K562 (cell line): ENCODE data around the gene ALG11. TPM values are rescaled to one million over a fixed set of nuclear protein-coding genes. Genes with fewer than 3 reads are reported as not detected.

Source experiments
- GABPB1 ChIP-seq: sonication (generic); formaldehyde crosslinking; IDR thresholded peaks from 2 replicates; pipeline ENCODE4 v1.8.0; 2022; ENCODE audit warnings: mild to moderate bottlenecking, missing genetic modification reagents
- HOXB6 ChIP-seq: fragments of 250-450 bp; sonication (Bioruptor Pico); IDR thresholded peaks from 2 replicates; pipeline ENCODE4 v1.5.1; 2022; ENCODE audit warnings: mild to moderate bottlenecking, borderline replicate concordance
- KLF1 ChIP-seq: fragments of 450-650 bp; IDR thresholded peaks from 2 replicates; pipeline ENCODE4 v1.6.1; 2016; ENCODE audit warnings: missing genetic modification characterization, missing compliant biosample characterization
- NCOR1 ChIP-seq: fragments of 450-650 bp; IDR thresholded peaks from 2 replicates; pipeline ENCODE4 v1.6.1; 2016; ENCODE audit warnings: mild to moderate bottlenecking, moderate library complexity
- NFE2 ChIP-seq: IDR thresholded peaks from 2 replicates; pipeline ENCODE4 v1.6.1; 2014; ENCODE audit warnings: antibody characterized with exemption, low read depth
- NR3C1 ChIP-seq: sonication (generic); formaldehyde crosslinking; IDR thresholded peaks from 2 replicates; pipeline ENCODE4 v1.8.1; 2022; ENCODE audit warnings: missing genetic modification reagents
- POLR2AphosphoS2 ChIP-seq: IDR thresholded peaks from 2 replicates; pipeline ENCODE4 v1.6.1; 2012; ENCODE audit warnings: low read length, improper control_type of control experiment
- PTTG1 ChIP-seq: fragments of 450-650 bp; IDR thresholded peaks from 2 replicates; pipeline ENCODE4 v1.6.1; 2016; ENCODE audit warnings: low read depth, mild to moderate bottlenecking, missing genetic modification characterization, missing compliant biosample characterization
- RBM17 ChIP-seq: fragments of 200-400 bp; formaldehyde crosslinking; IDR thresholded peaks from 2 replicates; pipeline ENCODE4 v1.6.1; 2017; ENCODE audit warnings: low read depth, mild to moderate bottlenecking, low read length, borderline replicate concordance
- SMARCE1 ChIP-seq: fragments of 450-650 bp; IDR thresholded peaks from 2 replicates; pipeline ENCODE4 v1.7.1; 2016; ENCODE audit warnings: mild to moderate bottlenecking
- SOX6 ChIP-seq: fragments of 450-650 bp; IDR thresholded peaks from 2 replicates; pipeline ENCODE4 v1.6.1; 2014; ENCODE audit warnings: mild to moderate bottlenecking
- TARDBP ChIP-seq: fragments of 450-650 bp; IDR thresholded peaks from 2 replicates; pipeline ENCODE4 v1.6.1; 2016
- ZBTB2 ChIP-seq: fragments of 450-650 bp; IDR thresholded peaks from 2 replicates; pipeline ENCODE4 v1.6.1; 2016; ENCODE audit warnings: antibody characterized with exemption
- ZFX ChIP-seq: sonication (generic); formaldehyde crosslinking; IDR thresholded peaks from 2 replicates; pipeline ENCODE4 v1.8.0; 2022; ENCODE audit warnings: mild to moderate bottlenecking, missing genetic modification reagents, moderate library complexity
- ZNF589 ChIP-seq: fragments of 200-800 bp; sonication (Bioruptor generic); IDR thresholded peaks from 2 replicates; pipeline ENCODE4 v1.6.1; 2016; ENCODE audit warnings: low read depth, missing genetic modification characterization, missing compliant biosample characterization
- polyA plus RNA-seq, 8 experiments: library from polyadenylated mRNA; depleted of rRNA in 4 of 8; stranded (reverse) in 5 of 8; unstranded in 3 of 8; fragments of >200 nt; fragmentation: Nextera tagmentation in 2 of 8; fragmentation: Illumina TruSeq in 1 of 8; extraction: Ambion mirVana in 2 of 8; extraction: Trizol in 1 of 8; gene quantifications; 2 replicates each; pipeline versions ENCODE4 v1.2.1 to v1.2.3, GENCODE V29; 2011 to 2014; ENCODE audit warnings: inconsistent platforms in 1 of 8, missing spikeins in 1 of 8
- total RNA-seq, 7 experiments: library from RNA; depleted of rRNA in 6 of 7; stranded (reverse); fragments of >200 nt in 6 of 7; fragmentation: Illumina TruSeq in 2 of 7; extraction: Trizol in 2 of 7; gene quantifications; 2 replicates each; pipeline versions ENCODE4 v1.2.1 to v1.2.3, GENCODE V29; 2011 to 2021; ENCODE audit warnings: low replicate concordance in 1 of 7
- TF ChIP-seq, protein P1 (sequence below), 2 experiments: IDR thresholded peaks; 2 replicates each; pipeline ENCODE4 v1.6.1; 2012; ENCODE audit warnings: improper control_type of control experiment in 2 of 2, low read depth in 2 of 2, low read length in 2 of 2, borderline replicate concordance in 1 of 2
- TF ChIP-seq, protein P2 (sequence below): fragments of 450-650 bp; conservative IDR thresholded peaks from 2 replicates; pipeline ENCODE4 v1.6.1; 2016; ENCODE audit warnings: missing genetic modification characterization, low read depth, mild to moderate bottlenecking, missing compliant biosample characterization, moderate library complexity
- TF ChIP-seq, protein P3 (sequence below): sonication (generic); formaldehyde crosslinking; IDR thresholded peaks from 2 replicates; pipeline ENCODE4 v1.8.0; 2022; ENCODE audit warnings: mild to moderate bottlenecking, missing genetic modification reagents

Gene ALG11
- total and polyA plus RNA-seq, 9 of the 15 experiments (the other 6 are each of a cell fraction or from before 2014, with no cell fraction given), result 7.3 to 19.2 (median 16.3) TPM

DNA sequence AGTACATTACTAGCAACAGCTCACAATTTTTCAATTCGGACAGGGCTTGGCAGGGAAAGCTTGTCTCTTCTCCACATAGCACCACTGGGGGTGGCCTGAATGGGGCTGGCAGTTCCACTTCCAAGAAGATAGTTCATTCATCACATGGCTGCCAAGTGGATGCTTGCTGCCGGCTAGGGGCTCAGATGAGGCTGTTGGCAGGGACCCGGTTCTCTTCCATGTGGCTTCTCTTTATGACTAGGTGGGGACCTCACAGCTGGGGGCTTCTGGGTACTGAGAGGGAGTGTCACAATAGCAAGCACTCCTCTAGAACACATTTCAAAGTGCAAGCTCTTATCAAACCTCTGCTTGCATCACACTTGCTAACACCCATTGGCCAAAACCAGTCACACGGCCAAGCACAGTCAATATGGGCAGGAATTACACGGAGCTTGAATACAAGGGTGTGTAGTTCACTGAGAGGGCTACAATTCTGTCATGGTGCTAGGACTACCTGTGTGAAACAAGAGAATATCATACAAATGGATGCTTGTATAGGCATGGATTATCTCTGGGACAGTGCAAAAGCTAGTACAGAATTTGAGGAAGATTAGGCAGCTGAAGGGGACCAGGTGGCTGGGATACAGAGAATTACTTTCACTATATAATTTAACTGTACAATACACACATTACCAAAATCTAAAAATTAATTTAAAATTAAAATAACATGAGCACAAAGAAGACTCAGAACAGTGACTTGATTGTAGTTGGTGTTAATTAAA is 33.2 kb upstream of the ALG11 start (continued):
- TF ChIP-seq, protein P1, sequence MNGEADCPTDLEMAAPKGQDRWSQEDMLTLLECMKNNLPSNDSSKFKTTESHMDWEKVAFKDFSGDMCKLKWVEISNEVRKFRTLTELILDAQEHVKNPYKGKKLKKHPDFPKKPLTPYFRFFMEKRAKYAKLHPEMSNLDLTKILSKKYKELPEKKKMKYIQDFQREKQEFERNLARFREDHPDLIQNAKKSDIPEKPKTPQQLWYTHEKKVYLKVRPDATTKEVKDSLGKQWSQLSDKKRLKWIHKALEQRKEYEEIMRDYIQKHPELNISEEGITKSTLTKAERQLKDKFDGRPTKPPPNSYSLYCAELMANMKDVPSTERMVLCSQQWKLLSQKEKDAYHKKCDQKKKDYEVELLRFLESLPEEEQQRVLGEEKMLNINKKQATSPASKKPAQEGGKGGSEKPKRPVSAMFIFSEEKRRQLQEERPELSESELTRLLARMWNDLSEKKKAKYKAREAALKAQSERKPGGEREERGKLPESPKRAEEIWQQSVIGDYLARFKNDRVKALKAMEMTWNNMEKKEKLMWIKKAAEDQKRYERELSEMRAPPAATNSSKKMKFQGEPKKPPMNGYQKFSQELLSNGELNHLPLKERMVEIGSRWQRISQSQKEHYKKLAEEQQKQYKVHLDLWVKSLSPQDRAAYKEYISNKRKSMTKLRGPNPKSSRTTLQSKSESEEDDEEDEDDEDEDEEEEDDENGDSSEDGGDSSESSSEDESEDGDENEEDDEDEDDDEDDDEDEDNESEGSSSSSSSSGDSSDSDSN (IDR thresholded peaks at IDR 0.05; ENCODE audit: borderline replicate concordance in 1 of 2, low read depth in 2 of 2, low read length in 2 of 2), result no peak
- TF ChIP-seq GABPB1 (CRISPR knock-in tag), result no peak
- no peak for TF ChIP-seq TARDBP
- TF ChIP-seq, protein P2, sequence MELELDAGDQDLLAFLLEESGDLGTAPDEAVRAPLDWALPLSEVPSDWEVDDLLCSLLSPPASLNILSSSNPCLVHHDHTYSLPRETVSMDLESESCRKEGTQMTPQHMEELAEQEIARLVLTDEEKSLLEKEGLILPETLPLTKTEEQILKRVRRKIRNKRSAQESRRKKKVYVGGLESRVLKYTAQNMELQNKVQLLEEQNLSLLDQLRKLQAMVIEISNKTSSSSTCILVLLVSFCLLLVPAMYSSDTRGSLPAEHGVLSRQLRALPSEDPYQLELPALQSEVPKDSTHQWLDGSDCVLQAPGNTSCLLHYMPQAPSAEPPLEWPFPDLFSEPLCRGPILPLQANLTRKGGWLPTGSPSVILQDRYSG, result 0 out of 2 replicates have a peak, but pooled peaks have one; percentile 35
- TF ChIP-seq, protein P3, sequence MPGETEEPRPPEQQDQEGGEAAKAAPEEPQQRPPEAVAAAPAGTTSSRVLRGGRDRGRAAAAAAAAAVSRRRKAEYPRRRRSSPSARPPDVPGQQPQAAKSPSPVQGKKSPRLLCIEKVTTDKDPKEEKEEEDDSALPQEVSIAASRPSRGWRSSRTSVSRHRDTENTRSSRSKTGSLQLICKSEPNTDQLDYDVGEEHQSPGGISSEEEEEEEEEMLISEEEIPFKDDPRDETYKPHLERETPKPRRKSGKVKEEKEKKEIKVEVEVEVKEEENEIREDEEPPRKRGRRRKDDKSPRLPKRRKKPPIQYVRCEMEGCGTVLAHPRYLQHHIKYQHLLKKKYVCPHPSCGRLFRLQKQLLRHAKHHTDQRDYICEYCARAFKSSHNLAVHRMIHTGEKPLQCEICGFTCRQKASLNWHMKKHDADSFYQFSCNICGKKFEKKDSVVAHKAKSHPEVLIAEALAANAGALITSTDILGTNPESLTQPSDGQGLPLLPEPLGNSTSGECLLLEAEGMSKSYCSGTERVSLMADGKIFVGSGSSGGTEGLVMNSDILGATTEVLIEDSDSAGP, result no peak
- no peak for TF ChIP-seq SMARCE1
- TF ChIP-seq ZNF589 (CRISPR knock-in tag), result no peak
- no peak for TF ChIP-seq KLF1 (tag)
- TF ChIP-seq RBM17, result no peak
- TF ChIP-seq ZBTB2, result no peak
- no peak for TF ChIP-seq HOXB6
- no peak for TF ChIP-seq NFE2
- no peak for TF ChIP-seq NR3C1
- TF ChIP-seq POLR2AphosphoS2, result no peak
- TF ChIP-seq SOX6, result no peak
- no peak for TF ChIP-seq NCOR1
- no peak for TF ChIP-seq PTTG1
- no peak for TF ChIP-seq ZFX (CRISPR knock-in tag)
